Tibial artery (tissue), 4 donors: Measurements from ENCODE around the gene GRPEL2.

Experiments
- DNase-seq, 2 donors: peaks; one replicate each; pipeline ENCODE4 v3.0.0-alpha.2; 2019
- H3K27ac ChIP-seq, 2 donors: fragments of 200-600 bp; sonication (generic) in 1 of 2; 1 replicate in 1 of 2; 2 replicates in 1 of 2; pipeline ENCODE4 v1.5.1; 2018 to 2019; ENCODE audit warnings: mild to moderate bottlenecking in 1 of 2
- H3K27me3 ChIP-seq, 2 donors: fragments of 200-600 bp; sonication (generic) in 1 of 2; one replicate each; pipeline versions ENCODE4 v1.5.1 to v1.6.0; 2016 to 2019
- H3K36me3 ChIP-seq, 3 donors: fragments of 200-600 bp; sonication (generic) in 2 of 3; one replicate each; pipeline ENCODE4 v1.5.1; 2016 to 2019; ENCODE audit warnings: mild to moderate bottlenecking in 2 of 3
- H3K4me1 ChIP-seq, 4 donors: fragments of 200-600 bp; sonication (generic) in 2 of 4; 1 replicate in 3 of 4; 2 replicates in 1 of 4; pipeline ENCODE4 v1.5.1; 2016 to 2019
- H3K4me3 ChIP-seq, 2 donors: fragments of 200-600 bp; sonication (generic) in 1 of 2; 1 replicate in 1 of 2; 2 replicates in 1 of 2; pipeline ENCODE4 v1.5.1; 2018 to 2019; ENCODE audit warnings: mild to moderate bottlenecking in 2 of 2
- H3K9me3 ChIP-seq, 3 donors: fragments of 200-600 bp; sonication (generic) in 1 of 3; one replicate each; pipeline ENCODE4 v1.5.1; 2016 to 2019
- CTCF ChIP-seq, 2 experiments: fragments of 200-600 bp in 1 of 2; fragments of 450-650 bp in 1 of 2; IDR thresholded peaks; one replicate each; pipeline ENCODE4 v1.5.1; 2017 to 2019; ENCODE audit warnings: antibody characterized with exemption in 2 of 2, mild to moderate bottlenecking in 1 of 2, moderate library complexity in 1 of 2
- intact Hi-C: fragments of 100-400 bp; cut with DNase I; formaldehyde crosslinking; loops from one replicate; pipeline ENCODE4 v1.15.0; 2023; ENCODE audit warnings: low total_unique reads

Gene GRPEL2

GRCh38 chr5:149357370-149358293 lies 12.3 kb downstream of the GRPEL2 start, which contains the start of gene PCYOX1L:
Gene PCYOX1L (plus strand): TSS chr5:149358046. CDS start chr5:149358069, 23 bp downstream.
- TF ChIP-seq CTCF (IDR thresholded peaks at IDR 0.05), result no peak
- peaks cover 0 to 25% (median 12%) of the 10 kb centered on the region in 3 donors for H3K36me3 ChIP-seq
- intact Hi-C loops, result no loop called here

GRCh38 chr5:149358294-149358651 lies 13.0 kb downstream of the GRPEL2 start:
- no peak for TF ChIP-seq CTCF (IDR thresholded peaks at IDR 0.05)
- H3K9me3 ChIP-seq, result no peaks in the 10 kb centered on the region
- H3K36me3 ChIP-seq, result peaks cover 0 to 18% (median 5%) of the 10 kb centered on the region in 3 donors
- intact Hi-C loops, result no loop called here
- peak overlapping the region; percentile 62 to 76 for H3K4me3 ChIP-seq
- no peaks in the 10 kb centered on the region for H3K27me3 ChIP-seq
- DNase-seq, result peak in 1 of 2 donors; percentile 77
- H3K27ac ChIP-seq, result peak overlapping the region; percentile 49 to 73
- H3K4me1 ChIP-seq, result peaks cover 0 to 12% (median 9%) of the 10 kb centered on the region in 4 donors

More at GRCh38 chr5:149357370-149358293, 12.3 kb downstream of the GRPEL2 start, which contains the start of gene PCYOX1L:
- Histone ChIP-seq H3K9me3 (no peaks in the 10 kb centered on the region), H3K27ac (peak within 1 kb of the TSS; percentile 49 to 73), H3K4me3 (peak within 1 kb of the TSS; percentile 62 to 76), H3K4me1 (peaks cover 0 to 12% (median 9%) of the 10 kb centered on the region in 4 donors), H3K27me3 (no peaks in the 10 kb centered on the region)
- DNase-seq, result peak; percentile 96 to 97

GRCh38 chr5:149358868-149359495 lies 13.7 kb downstream of the GRPEL2 start:
- H3K27ac ChIP-seq, result no peak overlapping the region

GRCh38 chr5:149360272-149360671 lies 15.0 kb downstream of the GRPEL2 start:
- no peak overlapping the region for H3K4me3 ChIP-seq

More at GRCh38 chr5:149358868-149359495, 13.7 kb downstream of the GRPEL2 start:
- Histone ChIP-seq H3K4me3 (no peak overlapping the region), H3K27me3 (no peaks in the 10 kb centered on the region), H3K9me3 (no peaks in the 10 kb centered on the region), H3K36me3 (peaks cover 0 to 13% (median 0%) of the 10 kb centered on the region in 3 donors), H3K4me1 (peaks cover 0 to 12% (median 9%) of the 10 kb centered on the region in 4 donors)
- intact Hi-C loops, result no loop called here
- no peak for DNase-seq
- TF ChIP-seq CTCF (IDR thresholded peaks at IDR 0.05), result no peak

More at GRCh38 chr5:149360272-149360671, 15.0 kb downstream of the GRPEL2 start:
- H3K4me1 ChIP-seq, result peaks cover 0 to 12% (median 9%) of the 10 kb centered on the region in 4 donors
- intact Hi-C loops, result no loop called here
- DNase-seq, result no peak
- H3K9me3 ChIP-seq, result no peaks in the 10 kb centered on the region
- peaks cover 0 to 5% (median 0%) of the 10 kb centered on the region in 3 donors for H3K36me3 ChIP-seq
- no peaks in the 10 kb centered on the region for H3K27me3 ChIP-seq
- no peak for TF ChIP-seq CTCF (IDR thresholded peaks at IDR 0.05)
- H3K27ac ChIP-seq, result no peak overlapping the region
